ENCODE data around the gene SDK1. TPM values are rescaled to one million over a fixed set of nuclear protein-coding genes. Genes with fewer than 3 reads are reported as not detected.

The SDK1 gene
- total RNA-seq, 2 donors from 2014 or later: 1.3 to 2.6 TPM

GRCh38 chr7:4174884-4175283 lies 873.8 kb downstream of the SDK1 start:
- Histone ChIP-seq H3K4me1 (no peaks in the 10 kb centered on the region), H3K9me3 (no peaks in the 10 kb centered on the region), H3K4me3 (no peak overlapping the region), H3K36me3 (no peaks in the 10 kb centered on the region), H3K27me3 (no peaks in the 10 kb centered on the region), H3K9ac (ENCODE audit: low read depth in 2 of 2, low read length in 2 of 2) (no peak overlapping the region), H3K27ac (no peak overlapping the region)
- DNase-seq: no peak
- intact Hi-C loops (cut with DNase I): no loop called here
- TF ChIP-seq CTCF (IDR thresholded peaks at IDR 0.05): no peak

GRCh38 chr7:4175346-4175973 lies 874.4 kb downstream of the SDK1 start:
- no peak for TF ChIP-seq CTCF (IDR thresholded peaks at IDR 0.05)
- DNase-seq: no peak
- Histone ChIP-seq H3K36me3 (no peaks in the 10 kb centered on the region), H3K9ac (ENCODE audit: low read depth in 2 of 2, low read length in 2 of 2) (no peak overlapping the region), H3K27ac (no peak overlapping the region), H3K9me3 (no peaks in the 10 kb centered on the region), H3K4me3 (no peak overlapping the region), H3K27me3 (no peaks in the 10 kb centered on the region), H3K4me1 (no peaks in the 10 kb centered on the region)
- intact Hi-C loops (cut with DNase I): no loop called here

DNA sequence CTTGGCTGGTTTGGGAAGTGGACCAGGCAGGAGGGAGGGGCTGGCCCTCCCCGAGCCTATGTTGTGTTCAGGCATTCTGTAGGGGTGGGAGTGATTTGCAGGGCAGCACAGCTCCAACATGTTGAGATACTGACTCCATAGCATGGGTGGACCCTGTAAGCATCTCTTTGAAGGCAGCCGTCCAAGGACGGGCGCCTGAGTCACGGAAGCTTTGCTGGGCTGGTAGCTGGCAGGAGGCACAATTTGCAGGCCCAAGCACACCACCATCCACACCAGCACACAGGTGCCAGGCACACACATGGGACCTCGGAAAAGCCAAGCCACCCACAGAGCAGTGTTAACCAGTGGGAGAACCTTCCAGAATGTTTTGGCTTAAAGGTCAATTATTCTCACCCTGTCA lies 875.9 kb downstream of the SDK1 start:
- H3K9ac ChIP-seq (ENCODE audit: low read depth in 2 of 2, low read length in 2 of 2): no peak overlapping the region
- no peak overlapping the region for H3K27ac ChIP-seq
- intact Hi-C loops (cut with DNase I): no loop called here
- DNase-seq: no peak
- no peak for TF ChIP-seq CTCF (IDR thresholded peaks at IDR 0.05)
- no peak overlapping the region for H3K4me3 ChIP-seq
- no peaks in the 10 kb centered on the region for H3K27me3 ChIP-seq
- no peaks in the 10 kb centered on the region for H3K4me1 ChIP-seq
- H3K9me3 ChIP-seq: no peaks in the 10 kb centered on the region
- H3K36me3 ChIP-seq: no peaks in the 10 kb centered on the region

GRCh38 chr7:4178416-4178815 lies 877.4 kb downstream of the SDK1 start:
- TF ChIP-seq CTCF (IDR thresholded peaks at IDR 0.05): no peak
- H3K4me1 ChIP-seq: no peaks in the 10 kb centered on the region

DNA sequence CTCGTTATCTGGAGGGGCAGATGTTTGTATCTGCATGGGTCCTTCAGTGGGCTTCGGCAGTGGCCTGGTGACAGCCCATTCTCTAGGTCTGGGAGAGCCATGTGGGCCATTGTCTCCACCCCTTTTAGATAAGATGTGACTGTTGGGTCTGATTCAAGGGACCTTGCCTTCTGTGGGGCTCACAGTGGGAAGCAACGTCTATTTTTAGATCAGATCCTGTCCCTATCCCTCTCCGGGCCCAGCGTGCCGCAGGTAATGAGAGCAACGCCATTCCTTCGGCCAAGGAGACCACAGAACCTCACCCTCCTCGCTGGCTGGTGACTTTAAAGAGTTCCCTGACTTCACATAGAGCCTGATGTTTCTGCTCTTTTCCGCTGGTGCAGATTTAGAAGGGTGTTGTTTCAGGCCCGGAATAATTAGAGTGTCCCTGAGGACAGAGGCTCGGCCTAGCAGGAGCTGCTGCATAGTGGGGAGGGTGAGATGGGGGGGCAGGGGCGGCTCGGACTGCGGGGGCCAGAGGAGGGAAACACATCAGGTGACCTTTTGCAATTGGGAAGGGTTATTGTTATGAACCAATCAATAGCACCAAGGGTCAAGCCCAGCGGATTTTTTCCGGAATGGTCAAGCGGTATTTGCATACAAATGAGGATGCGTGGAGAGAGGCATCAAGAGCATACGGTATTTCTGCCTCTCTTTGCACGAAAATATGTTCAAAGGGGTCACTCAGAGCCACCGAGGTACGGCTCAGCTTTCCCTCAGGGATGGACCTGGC lies 878.0 kb downstream of the SDK1 start:
- DNase-seq: no peak
- H3K9ac ChIP-seq (ENCODE audit: low read depth in 2 of 2, low read length in 2 of 2): no peak overlapping the region
- no peak overlapping the region for H3K27ac ChIP-seq
- no peaks in the 10 kb centered on the region for H3K4me1 ChIP-seq
- intact Hi-C loops (cut with DNase I): no loop called here
- no peaks in the 10 kb centered on the region for H3K36me3 ChIP-seq
- no peak for TF ChIP-seq CTCF (IDR thresholded peaks at IDR 0.05)
- H3K9me3 ChIP-seq: no peaks in the 10 kb centered on the region
- no peaks in the 10 kb centered on the region for H3K27me3 ChIP-seq
- H3K4me3 ChIP-seq: no peak overlapping the region

More at GRCh38 chr7:4178416-4178815, 877.4 kb downstream of the SDK1 start:
- Histone ChIP-seq H3K36me3 (no peaks in the 10 kb centered on the region), H3K27ac (no peak overlapping the region), H3K9ac (ENCODE audit: low read depth in 2 of 2, low read length in 2 of 2) (no peak overlapping the region), H3K4me3 (no peak overlapping the region), H3K9me3 (no peaks in the 10 kb centered on the region), H3K27me3 (no peaks in the 10 kb centered on the region)
- intact Hi-C loops (cut with DNase I): no loop called here
- no peak for DNase-seq

Data from colonic mucosa (tissue), 4 donors.